Coronary artery (tissue), 2 donors: ENCODE measurements around the gene DOCK4.

Experiments
- DNase-seq: peaks from one replicate; pipeline ENCODE4 v3.0.0-alpha.2; 2017; ENCODE audit warnings: low spot score
- H3K27ac ChIP-seq, 2 donors: fragments of 200-600 bp; sonication (generic); one replicate each; pipeline ENCODE4 v1.5.1; 2016 to 2019
- H3K4me3 ChIP-seq: fragments of 200-600 bp; sonication (generic); 2 replicates; pipeline ENCODE4 v1.5.1; 2016; ENCODE audit warnings: mild to moderate bottlenecking, moderate library complexity
- TF ChIP-seq, protein P1 (sequence below): fragments of 200-600 bp; sonication (generic); IDR thresholded peaks from one replicate; pipeline ENCODE4 v1.5.1; 2019; ENCODE audit warnings: antibody characterized with exemption

Gene DOCK4

DNA sequence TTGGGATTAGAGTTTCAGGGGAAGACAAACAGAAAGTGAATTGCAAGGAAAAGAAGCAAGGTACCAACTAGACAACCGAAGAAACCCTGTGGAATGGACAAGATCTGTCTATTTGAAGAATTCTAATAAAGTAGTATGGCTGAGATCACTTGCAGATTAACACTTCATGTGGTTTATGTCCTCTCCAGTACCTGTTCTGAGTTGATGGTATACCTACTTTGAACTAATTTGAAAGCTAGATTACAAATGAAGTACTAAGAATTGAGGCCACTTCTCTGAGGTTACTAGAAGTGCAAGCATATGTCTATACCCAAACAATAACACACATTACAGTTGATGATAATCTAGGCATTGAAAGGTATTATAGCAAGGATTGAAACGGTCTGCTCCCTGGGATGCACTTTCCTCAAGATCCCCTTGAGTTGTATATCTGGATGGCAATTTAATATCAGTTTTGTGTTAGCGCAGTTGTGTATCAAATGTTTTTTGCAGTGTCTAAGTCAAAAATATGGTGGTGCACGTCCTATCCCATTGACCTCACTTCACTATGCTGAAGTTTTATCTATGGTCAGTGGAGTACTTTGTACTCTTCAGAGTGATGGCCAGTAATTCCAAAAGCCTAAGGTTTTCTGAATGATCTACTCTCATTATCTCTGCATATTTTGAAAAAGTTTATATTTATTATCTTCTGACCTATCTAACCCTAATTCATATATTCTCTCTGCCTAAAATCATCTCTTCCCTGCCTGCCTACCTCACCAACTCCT lies 26.2 kb upstream of the DOCK4 start:
- no peak for DNase-seq
- no peak overlapping the region for H3K4me3 ChIP-seq
- TF ChIP-seq, protein P1, sequence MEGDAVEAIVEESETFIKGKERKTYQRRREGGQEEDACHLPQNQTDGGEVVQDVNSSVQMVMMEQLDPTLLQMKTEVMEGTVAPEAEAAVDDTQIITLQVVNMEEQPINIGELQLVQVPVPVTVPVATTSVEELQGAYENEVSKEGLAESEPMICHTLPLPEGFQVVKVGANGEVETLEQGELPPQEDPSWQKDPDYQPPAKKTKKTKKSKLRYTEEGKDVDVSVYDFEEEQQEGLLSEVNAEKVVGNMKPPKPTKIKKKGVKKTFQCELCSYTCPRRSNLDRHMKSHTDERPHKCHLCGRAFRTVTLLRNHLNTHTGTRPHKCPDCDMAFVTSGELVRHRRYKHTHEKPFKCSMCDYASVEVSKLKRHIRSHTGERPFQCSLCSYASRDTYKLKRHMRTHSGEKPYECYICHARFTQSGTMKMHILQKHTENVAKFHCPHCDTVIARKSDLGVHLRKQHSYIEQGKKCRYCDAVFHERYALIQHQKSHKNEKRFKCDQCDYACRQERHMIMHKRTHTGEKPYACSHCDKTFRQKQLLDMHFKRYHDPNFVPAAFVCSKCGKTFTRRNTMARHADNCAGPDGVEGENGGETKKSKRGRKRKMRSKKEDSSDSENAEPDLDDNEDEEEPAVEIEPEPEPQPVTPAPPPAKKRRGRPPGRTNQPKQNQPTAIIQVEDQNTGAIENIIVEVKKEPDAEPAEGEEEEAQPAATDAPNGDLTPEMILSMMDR = no peak
- H3K27ac ChIP-seq = no peak overlapping the region

DNA sequence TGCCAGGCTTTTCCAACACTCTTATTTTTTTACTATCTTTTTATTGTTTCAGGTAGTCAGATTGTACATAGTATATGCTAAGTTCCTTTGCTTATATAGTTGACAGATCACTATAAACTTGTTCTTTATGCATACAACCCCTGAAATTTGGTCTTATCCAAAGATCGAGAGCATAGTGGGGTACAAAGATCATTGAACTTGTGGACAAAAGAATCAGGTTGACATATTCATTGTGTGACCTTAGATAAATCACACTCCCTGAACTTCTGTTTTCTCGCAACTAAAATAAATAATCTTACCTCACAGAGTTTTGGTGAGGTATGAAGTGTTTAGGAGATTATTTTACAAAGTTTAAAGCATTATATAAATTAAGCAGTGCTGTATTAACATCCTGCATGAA lies 22.4 kb upstream of the DOCK4 start:
- no peak for DNase-seq
- H3K4me3 ChIP-seq = no peak overlapping the region
- TF ChIP-seq, protein P1 = no peak
- no peak overlapping the region for H3K27ac ChIP-seq

DNA sequence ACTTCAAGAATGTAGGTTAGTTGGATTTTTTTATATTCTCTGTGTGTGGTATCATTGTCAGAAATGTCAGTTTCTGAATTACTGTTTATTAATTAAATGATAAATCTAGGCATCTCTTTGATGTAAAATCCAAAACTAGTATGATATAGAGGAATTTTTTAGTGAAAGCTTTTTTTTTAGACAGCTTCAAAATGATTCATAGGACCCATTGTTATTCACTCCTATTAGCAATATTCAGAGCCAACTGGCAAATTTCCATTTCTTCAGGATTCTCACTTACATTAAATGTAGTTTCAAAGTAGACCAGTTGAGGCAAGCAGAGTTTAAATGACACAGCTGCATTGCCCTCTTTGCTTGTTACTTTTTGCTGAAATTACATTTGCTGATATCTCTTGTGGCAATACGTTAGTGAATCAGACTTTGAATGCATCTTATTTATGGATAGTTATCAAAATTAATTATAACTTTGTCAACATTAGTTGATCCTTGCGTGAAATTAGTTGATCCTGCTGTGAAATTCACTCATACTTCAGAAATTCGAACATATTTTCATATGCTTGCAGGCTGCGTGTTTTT lies 20.6 kb upstream of the DOCK4 start:
- no peak overlapping the region for H3K27ac ChIP-seq
- no peak for DNase-seq
- TF ChIP-seq, protein P1 = no peak

DNA sequence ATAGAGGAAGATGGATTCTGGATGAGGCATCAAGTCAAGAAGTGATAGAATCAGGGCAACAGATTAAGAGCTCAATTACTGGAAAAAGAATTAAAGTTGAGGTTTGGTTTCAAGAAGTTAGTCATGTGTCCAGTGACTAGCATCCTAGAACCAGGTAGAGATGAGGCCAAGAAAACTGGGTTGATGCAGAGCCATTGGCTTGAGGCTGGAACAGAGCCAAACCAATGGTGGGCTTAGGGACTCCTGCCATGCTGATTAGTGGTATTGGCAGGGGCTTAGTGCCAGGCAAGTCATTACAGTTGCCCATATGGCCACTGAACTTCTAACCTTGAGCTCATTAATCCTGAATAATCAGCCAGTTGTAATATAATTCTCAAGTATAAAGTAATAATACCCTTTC lies 18.8 kb upstream of the DOCK4 start:
- no peak for DNase-seq
- H3K4me3 ChIP-seq = no peak overlapping the region
- TF ChIP-seq, protein P1 = no peak
- H3K27ac ChIP-seq = no peak overlapping the region

More for the DNA sequence above, 20.6 kb upstream of the DOCK4 start:
- H3K4me3 ChIP-seq = no peak overlapping the region

DNA sequence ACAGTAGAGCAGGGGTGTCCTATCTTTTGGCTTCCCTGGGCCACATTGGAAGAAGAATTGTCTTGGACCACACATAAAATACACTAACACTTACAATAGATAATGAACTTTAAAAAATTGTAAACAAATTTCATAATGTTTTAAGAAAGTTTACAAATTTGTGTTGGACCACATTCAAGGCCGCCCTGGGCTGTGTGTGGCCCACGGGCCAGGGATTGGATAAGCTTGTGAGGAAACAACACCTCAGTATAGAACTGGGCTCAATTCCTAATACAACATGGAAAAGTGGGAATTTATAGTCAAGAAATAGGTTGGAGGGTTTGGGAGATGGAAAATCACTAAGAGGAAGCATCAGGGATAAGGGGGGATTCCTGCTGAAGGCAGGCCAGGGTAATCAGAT lies 18.0 kb upstream of the DOCK4 start:
- no peak overlapping the region for H3K4me3 ChIP-seq
- H3K27ac ChIP-seq = no peak overlapping the region
- no peak for DNase-seq
- TF ChIP-seq, protein P1 = no peak

DNA sequence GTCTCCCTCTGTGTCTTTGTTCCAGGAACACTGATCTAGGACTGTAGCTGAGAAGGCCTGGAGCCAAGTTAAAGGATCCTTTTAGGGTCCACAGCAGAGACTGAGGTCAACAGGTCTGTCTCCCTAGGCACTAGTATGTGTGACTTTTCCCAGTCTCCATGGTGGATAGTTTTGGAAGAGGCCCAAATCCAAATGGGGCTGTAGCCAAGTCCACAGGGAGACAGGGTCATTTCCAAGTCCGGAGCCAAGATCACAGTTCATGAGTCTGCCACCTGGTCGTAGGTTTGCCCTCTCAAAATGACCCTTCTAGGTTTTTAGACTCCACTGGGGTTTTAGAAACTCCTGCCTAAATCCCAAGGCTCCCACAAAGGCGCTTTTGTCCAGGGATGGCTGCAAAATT lies 17.1 kb upstream of the DOCK4 start:
- no peak overlapping the region for H3K4me3 ChIP-seq
- TF ChIP-seq, protein P1 = no peak
- no peak overlapping the region for H3K27ac ChIP-seq
- no peak for DNase-seq

DNA sequence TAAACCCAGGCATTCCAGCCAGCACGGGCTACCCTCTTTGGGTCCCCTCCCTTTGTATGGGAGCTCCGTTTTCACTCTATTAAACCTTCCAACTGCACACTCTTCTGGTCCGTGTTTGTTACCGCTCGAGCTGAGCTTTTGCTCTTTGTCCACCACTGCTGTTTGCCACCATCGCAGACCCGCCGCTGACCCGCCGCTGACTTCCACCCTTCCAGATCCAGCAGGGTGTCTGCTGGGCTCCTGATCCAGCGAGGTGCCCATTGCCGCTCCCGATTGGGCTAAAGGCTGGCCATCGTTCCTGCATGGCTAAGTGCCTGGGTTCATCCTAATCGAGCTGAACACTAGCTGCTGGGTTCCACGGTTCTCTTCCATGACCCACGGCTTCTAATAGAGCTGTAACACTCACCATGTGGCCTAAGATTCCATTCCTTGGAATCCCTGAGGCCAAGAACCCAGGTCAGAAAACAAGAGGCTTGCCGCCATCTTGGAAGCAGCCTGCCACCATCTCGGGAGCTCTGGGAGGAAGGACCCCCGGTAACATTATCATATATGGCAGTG lies 14.8 kb upstream of the DOCK4 start:
- TF ChIP-seq, protein P1 = no peak
- no peak overlapping the region for H3K27ac ChIP-seq
- no peak for DNase-seq
- no peak overlapping the region for H3K4me3 ChIP-seq
